Left lobe of liver (tissue), 2 donors: Measurements from ENCODE around the gene CFAP97D2. TPM values are rescaled to one million over a fixed set of nuclear protein-coding genes. Genes with fewer than 3 reads are reported as not detected.
"Not testable (repeated sequence)": the region's sequence is repeated elsewhere in the genome, so short reads cannot be mapped to it uniquely, and the experiment has no call there.

Experiments
- ATAC-seq: fragments of 200-7000 bp; cut with Tn5 transposase; one replicate; pipeline ENCODE4 v1.9.1; 2020; ENCODE audit warnings: mild to moderate bottlenecking, moderate library complexity
- DNase-seq: peaks from one replicate; pipeline ENCODE4 v3.0.0-alpha.2; 2020; ENCODE audit warnings: low spot score
- total RNA-seq: library from RNA; stranded (reverse); gene quantifications from one replicate; pipeline ENCODE4 v1.2.1, GENCODE V29; 2021
- donor health status: DM: no; HTN: no; CAD: no; lungs with moderate emphysema.
- donor health status: DM: no; HTN: yes; CAD: no.

The CFAP97D2 gene
- total RNA-seq, 1 donor from 2014 or later = not detected

DNA sequence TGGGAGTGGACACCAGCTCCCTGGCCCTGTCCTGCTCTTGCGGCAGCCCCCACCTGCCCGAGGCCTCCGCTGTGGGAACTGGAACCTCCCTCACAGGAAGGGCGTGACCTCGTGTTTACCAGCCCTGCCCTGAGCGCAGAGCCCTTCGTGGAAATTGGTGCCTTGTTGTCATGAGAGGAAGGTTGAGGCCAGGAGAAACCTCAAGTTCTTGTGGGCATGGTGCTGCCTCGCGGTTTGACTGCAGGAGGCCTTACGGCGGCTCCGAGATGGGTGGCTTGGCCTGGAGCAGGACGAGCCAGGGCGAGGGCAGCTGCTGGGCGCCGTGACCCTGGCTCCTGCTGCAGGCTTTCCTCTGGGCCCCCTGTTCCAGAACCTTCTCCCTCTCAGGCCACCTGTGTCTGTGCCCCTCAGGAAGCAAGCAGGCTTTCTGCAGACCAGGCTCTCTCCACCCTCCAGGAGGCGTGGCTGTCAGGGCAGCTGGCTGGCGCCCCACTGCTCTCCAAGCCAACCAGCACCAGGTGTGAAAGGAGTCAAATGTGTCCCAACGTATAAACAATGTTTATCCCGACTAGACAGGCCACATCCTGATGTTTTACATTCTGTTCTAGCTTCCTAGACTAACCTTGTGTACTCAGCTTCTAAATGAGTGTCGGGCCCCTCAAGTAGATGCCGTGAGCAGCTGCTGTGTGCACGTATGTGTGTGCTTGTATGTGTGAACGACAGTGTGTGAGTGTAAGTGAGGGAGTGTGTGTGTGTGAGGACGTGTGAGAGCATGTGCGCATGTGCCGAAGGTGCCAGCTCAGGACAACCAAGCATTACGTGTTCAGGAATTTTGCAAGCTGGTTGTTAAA lies 36.2 kb upstream of the CFAP97D2 start:
- ATAC-seq = peak; percentile 42

DNA sequence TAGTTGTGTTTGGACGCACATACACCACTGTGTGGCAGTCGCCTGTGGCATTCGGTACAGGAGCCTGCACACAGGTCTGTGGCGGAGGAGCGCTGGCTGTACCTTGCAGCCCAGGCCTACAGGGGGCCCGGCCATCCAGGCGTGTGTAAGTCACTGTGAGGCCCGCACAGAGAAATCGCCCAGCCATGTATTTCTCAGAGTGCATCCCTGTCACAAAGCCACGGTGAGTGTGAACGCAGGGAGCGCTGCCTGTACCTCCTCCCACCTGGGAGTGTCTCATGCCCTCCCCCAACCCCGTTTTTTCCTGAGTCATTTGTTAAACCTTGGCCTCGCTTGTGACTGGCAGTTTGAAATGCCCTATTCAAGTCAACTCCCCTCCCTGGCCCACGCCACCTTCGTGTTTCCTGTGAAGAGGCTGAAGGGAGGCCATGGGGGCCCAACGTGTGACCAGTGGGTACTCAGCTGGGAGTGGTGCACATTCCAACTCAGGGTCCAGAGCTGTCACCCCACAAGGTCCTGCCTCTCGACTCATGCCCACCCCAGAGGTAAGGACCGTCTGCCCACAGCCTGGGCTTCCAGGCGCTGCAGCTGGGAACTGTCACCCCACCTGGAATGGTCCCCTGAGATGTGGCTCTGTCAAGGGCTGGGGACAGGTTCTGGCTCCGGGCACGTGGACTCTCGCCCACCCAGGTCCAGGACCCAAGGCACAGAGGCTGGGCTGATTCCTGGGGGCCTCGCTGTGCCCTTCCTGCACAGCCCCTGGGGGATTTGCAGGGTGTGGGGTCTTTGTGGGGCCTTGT lies 35.1 kb upstream of the CFAP97D2 start:
- ATAC-seq (peak; percentile 24), DNase-seq (peak; percentile 42)

More for the DNA sequence above, 36.2 kb upstream of the CFAP97D2 start:
- DNase-seq = no peak

- DNase-seq = no peak
Observed at GRCh38 chr13:114144606-114145244, 34.3 kb upstream of the CFAP97D2 start.

DNA sequence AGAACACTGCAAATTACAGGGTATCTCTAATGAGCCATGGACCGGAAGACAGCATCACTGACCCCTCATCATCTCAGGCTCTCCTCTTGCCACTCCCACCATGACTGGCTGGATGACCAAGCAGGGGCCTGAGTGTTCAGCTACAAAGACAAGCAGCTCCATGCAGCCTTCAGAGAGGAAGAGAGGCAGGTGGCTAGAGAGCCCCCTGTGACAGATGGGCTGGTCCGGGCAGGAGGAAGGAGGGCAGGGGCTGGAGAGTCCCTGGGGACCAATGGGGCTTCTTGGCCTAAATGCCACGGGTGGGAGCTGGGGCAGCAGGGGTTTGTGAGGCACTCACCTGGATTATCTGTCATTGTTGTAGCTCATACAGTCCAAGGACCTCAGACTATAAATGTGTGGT lies 33.8 kb upstream of the CFAP97D2 start:
- ATAC-seq = no peak
- DNase-seq = no peak

More at GRCh38 chr13:114144606-114145244, 34.3 kb upstream of the CFAP97D2 start:
- no peak for ATAC-seq

DNA sequence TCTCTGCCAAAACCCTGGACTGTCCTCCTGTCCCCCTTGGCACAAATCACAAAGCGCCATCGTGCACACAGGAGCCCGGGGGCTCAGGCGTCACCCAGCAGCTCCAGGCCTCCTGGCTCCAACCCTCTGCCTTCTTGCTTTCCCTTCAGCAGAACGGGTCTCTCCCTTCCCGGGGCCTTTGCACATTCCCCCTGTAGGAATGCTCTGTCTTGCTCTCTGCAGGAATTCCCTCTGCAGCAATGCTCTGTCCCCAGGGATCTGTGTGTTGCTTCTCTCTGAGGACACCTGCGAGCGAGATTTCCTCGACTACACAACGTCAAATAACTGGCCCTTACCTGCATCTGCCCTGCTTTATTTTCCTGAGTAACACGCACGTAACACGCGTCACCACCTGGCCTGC lies 33.3 kb upstream of the CFAP97D2 start:
- ATAC-seq = no peak
- DNase-seq = no peak

DNA sequence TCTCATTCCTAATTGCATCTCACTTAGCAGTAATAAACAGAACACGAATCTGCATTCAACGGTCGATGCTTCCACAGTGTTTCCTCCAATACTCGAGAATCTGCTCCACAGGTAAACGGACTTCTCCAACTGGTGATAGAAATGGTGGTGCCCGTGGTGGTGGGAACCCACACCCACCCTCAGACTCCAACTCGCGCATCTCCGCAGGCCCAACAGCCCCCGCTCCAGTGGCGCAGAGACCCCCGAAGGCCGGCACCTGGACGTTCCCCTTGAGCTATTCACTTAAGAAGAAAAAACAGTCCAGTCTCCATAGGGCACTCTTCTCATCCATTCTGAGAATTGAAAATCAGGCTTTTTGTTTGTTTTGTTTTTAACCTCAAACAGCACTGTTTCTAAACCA lies 32.9 kb upstream of the CFAP97D2 start:
- DNase-seq (no peak), ATAC-seq (no peak)

DNA sequence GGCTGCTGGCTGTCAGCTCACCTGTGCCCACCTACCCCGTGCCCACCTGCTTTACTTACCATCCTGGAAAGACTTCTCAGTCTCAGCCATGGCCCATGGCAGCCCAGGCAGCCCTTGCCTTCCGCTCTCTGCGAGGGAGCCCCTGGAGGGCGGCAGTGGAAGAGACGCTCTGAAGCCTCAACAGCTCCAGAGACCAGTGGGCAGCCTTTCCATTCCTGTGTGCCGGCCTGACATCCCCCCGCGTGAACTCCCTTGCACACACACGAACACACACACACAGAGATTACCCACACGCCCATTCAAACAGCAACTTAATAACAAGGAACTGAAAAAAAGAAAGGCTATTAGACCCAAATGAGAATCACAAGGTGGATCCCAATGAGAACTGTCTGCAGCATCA lies 32.4 kb upstream of the CFAP97D2 start:
- DNase-seq (no peak), ATAC-seq (peak; percentile 7)

- DNase-seq = no peak
- no peak for ATAC-seq
Observed at GRCh38 chr13:114147803-114148520, 31.1 kb upstream of the CFAP97D2 start.

DNA sequence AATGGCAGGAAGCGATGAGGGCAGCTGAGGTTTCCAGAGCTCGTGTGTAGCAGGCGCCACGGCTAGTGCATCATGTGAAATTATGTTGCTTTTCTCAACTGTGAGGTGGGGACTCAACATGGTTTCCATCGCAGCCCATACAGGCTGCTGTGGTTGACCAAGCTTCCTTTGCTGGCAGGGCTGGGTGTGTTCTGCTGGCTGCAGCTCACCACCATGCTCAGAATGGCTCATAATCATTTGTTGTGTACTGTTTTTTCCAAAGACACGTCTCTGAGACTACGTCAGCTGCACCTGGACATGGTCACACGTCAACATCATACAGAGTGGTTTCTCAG lies 30.6 kb upstream of the CFAP97D2 start:
- DNase-seq (no peak), ATAC-seq (no peak)

GRCh38 chr13:114148886-114149285 lies 30.2 kb upstream of the CFAP97D2 start:
- not testable (repeated sequence) for ATAC-seq, DNase-seq

DNA sequence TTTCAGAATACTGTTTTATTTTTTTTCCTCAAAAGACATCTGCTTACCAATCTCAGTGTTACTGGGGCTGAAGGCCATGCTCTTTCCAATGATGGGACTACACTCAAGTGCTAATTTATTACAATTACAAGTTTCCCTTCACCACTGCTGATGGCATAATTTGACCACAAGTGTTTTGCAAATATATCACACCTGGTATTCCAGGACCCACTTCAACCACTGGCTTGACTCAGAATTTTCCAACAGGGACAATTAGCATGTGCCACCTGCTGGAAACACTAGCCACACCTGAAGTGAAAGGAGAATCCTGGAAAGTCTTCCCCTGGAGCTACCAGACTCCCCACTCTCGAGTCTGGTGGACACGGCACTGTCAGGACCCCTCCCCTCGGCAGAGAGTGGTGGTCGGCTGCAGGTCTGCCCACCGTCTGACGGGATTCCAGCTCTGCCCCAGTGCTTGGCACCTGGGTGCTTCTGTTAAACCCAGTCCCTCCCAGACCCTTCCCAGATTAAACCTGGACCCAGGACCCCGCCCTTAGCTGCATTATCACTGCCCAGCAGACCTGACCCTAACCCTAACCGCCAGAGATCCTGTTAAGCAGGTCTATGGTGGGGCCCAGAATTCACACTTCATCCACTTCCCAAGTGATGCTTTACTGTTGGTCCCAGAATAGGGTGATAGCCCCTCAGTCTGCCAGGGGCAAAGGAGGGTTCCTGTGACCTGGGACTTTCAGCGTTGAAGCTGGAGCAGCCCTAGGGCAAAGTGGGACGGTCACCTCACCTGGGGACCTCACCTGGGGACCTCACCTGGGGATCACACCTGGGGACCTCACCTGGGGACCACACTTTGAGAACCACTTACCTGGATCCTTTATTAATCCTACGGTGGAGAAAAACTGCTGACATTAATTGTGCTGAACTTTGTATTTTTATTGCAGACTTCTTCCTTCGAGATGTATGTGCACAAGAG lies 29.0 kb upstream of the CFAP97D2 start:
- no peak for DNase-seq

GRCh38 chr13:114151031-114151430 lies 28.0 kb upstream of the CFAP97D2 start:
- peak; percentile 6 for ATAC-seq
- no peak for DNase-seq

More for the DNA sequence above, 29.0 kb upstream of the CFAP97D2 start:
- no peak for ATAC-seq

- ATAC-seq (peak; percentile 98), DNase-seq (peak; percentile 88)
Observed at GRCh38 chr13:114151565-114152284, 27.3 kb upstream of the CFAP97D2 start.

DNA sequence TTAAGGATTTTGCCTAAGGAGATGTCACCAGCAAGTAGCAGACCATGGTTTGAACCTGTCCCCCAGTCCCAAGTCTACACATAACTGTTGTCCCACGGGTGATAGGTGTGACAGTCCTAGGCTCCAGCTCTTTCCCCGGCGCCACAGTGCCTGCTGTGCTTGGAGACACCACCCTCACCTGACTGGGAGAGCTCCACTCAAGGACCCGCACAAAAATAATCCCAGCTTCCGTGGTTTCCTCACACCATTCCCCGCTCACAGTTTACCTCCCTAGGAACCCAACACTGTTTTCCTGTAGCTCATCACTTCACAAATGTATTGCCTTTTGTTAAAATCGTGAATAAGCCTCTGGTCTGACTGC lies 26.8 kb upstream of the CFAP97D2 start:
- ATAC-seq (no peak), DNase-seq (no peak)

DNA sequence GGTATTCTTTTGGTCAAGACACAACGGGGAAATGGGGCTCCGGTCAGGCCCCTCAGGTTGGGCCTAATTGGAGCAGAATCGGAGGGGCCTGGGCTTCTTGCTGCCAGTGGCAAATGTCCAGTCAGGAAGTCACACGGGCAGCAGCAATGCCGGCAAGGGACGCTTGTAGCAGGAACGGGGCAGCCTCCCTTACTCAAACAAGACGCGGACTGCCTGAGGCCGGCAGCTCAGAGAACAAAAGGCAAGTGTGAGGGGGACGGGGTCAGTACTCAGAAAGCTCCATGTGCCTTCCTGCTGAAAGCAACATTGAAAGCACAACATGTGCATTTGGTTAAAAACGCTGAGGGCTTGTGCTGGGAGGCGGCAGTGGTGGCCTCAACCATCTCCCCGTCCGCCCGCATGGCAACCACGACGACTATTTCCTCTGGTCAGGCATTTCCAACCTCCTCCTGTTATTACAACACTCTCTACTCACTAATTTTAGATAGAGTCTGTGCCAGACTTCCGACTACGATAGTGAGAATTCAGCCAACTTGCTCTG lies 26.2 kb upstream of the CFAP97D2 start:
- ATAC-seq (no peak), DNase-seq (no peak)

- DNase-seq (no peak), ATAC-seq (no peak)
Observed at GRCh38 chr13:114153485-114154080, 25.5 kb upstream of the CFAP97D2 start.

- no peak for ATAC-seq
- no peak for DNase-seq
Observed at GRCh38 chr13:114154476-114154875, 24.6 kb upstream of the CFAP97D2 start.

GRCh38 chr13:114155320-114155719 lies 23.7 kb upstream of the CFAP97D2 start:
- no peak for ATAC-seq
- no peak for DNase-seq
